Measurements from ENCODE around the gene GYPC.
A peak's percentile ranks its signal among the peaks of the same experiment; 100 is the strongest.

GYPC gene

DNA sequence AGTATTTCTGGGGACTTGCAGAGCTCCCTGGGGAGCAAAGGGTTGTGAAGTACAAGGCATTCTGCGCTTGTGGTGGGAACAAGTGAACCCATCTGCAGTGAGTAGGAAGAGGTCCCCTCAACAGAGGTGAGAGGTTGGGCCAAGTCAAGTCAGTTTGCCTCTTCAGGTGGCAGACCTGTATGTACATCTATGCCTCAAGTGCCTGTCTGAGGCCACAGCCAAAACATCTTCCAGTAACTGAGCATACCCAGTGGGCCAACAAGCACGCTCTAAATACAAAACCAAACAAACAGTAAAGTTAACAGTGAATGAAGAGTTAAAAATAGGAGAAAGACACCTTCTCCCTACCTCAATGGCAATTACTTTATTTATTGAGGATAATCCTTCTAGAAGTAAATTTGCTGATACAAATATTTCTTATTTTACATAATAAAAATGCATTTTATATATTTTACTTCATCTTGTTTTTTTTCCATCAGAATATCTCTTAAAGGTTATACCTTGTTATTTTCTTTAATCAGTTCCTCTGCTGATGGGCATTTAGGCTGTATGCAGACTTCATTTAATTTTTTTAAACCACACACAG is 2.5 kb downstream of the GYPC start:
- no peak overlapping the region for H2AFZ ChIP-seq (ENCODE audit: low read length)
- H3K27me3 ChIP-seq (ENCODE audit: insufficient read depth, low read length, poor library complexity, severe bottlenecking), result no peaks in the 10 kb centered on the region
- H3K36me3 ChIP-seq (ENCODE audit: insufficient read depth, low read length), result no peaks in the 10 kb centered on the region
- TF ChIP-seq EZH2phosphoT487 (IDR thresholded peaks at IDR 0.05; ENCODE audit: borderline replicate concordance), result no peak
- TF ChIP-seq, protein P1, sequence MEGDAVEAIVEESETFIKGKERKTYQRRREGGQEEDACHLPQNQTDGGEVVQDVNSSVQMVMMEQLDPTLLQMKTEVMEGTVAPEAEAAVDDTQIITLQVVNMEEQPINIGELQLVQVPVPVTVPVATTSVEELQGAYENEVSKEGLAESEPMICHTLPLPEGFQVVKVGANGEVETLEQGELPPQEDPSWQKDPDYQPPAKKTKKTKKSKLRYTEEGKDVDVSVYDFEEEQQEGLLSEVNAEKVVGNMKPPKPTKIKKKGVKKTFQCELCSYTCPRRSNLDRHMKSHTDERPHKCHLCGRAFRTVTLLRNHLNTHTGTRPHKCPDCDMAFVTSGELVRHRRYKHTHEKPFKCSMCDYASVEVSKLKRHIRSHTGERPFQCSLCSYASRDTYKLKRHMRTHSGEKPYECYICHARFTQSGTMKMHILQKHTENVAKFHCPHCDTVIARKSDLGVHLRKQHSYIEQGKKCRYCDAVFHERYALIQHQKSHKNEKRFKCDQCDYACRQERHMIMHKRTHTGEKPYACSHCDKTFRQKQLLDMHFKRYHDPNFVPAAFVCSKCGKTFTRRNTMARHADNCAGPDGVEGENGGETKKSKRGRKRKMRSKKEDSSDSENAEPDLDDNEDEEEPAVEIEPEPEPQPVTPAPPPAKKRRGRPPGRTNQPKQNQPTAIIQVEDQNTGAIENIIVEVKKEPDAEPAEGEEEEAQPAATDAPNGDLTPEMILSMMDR (conservative IDR thresholded peaks at IDR 0.05; ENCODE audit: low read length), result no peak
- H3F3A ChIP-seq (ENCODE audit: low read depth), result peaks cover 8% of the 10 kb centered on the region; the same call in 1 of the 2 replicates
- peaks cover 76% of the 10 kb centered on the region for H3K79me2 ChIP-seq (ENCODE audit: insufficient read depth, low read length)
- H3K4me2 ChIP-seq (ENCODE audit: low read depth, low read length, poor library complexity, severe bottlenecking), result peak overlapping the region; percentile 89
- peak overlapping the region; percentile 88 for H3K4me3 ChIP-seq (ENCODE audit: low read length, poor library complexity, severe bottlenecking)
- H3K9me2 ChIP-seq (replicated peaks; ENCODE audit: low read depth, low read length), result no peaks in the 10 kb centered on the region
- peaks cover 54% of the 10 kb centered on the region for H3K4me1 ChIP-seq (ENCODE audit: insufficient read depth, low read length, poor library complexity, severe bottlenecking)
- H3K9ac ChIP-seq (ENCODE audit: low read depth, low read length, poor library complexity, severe bottlenecking), result peak overlapping the region; percentile 92
- no peaks in the 10 kb centered on the region for H3K9me3 ChIP-seq (ENCODE audit: insufficient read depth, low read depth, low read length)
- H4K20me1 ChIP-seq (ENCODE audit: insufficient read depth, low read length, poor library complexity, severe bottlenecking), result peaks cover 25% of the 10 kb centered on the region

DNA sequence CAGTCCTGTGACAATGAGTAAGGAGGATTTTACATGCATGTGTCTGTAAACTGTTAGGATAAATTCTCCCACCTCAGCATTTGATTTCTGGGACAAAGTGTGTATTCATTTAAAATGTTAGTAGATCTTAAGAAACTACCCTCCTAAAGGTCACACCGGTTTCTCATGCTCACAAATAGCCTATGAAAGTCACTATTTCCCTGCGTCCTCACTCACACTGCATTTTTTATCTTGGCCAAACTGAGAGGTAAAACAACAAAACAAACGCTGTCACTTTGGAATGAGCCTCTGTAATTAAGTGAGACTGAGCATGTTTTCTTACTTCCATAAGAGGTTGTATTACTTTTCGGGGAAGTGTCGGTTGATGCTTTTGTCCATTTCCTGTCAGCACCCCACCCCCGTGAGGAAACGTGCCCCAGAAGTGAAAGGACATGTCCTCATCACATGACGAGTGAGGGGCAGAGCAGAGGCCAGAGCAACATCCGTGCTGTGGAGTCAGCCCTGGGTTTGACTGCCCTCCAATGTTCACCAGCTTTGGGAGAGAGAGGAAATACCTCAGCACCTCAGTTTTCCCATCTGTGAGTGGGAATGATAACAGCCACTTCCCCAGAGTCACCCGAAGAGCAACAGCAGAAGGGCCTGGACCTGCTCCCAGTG is 3.1 kb downstream of the GYPC start:
- peak overlapping the region; percentile 88 for H3K4me3 ChIP-seq (ENCODE audit: low read length, poor library complexity, severe bottlenecking)

DNA sequence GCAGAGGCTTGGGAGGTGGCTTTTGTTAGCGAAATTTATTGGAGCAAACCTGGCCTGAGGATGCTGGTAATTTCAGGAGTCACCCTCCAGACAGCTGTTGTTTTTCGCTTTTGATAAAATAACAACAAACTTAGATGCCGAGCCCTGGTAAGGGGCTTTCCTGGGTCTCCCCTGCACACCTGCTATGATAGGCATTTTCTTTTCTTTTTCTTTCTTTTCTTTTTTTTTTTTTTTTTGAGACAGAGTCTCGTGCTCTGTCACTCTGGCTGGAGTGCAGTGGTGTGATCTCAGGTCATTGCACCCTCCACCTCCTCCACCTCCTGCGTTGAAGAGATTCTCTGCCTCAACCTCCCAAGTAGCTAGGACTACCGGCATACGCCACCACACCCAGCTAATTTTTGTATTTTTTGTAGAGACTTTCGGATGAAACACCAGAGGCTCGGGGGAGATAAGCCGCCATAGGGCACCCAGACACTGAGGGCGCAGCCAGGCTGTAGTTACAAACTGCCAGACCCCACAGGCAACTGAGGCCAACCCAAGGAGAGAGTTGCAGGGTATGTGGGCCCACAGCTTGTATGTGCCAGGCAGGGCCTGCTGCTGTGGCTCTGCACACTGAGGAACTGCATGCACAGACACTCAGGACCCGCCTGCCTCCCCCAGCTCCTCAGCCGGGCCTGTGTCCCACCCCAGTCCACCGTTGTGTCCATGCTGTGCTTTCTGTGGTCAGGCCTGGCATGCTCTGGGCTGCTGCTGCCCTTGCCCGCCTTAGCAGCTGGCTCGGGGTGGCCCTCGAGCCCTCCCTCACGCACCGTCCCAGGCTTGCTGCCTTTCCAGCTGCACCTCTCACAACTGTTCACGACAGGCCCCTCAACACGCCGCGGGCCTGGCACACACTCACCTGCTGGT is 3.9 kb downstream of the GYPC start:
- H2AFZ ChIP-seq (ENCODE audit: low read length), result no peak overlapping the region
- peaks cover 39% of the 10 kb centered on the region for H4K20me1 ChIP-seq (ENCODE audit: insufficient read depth, low read length, poor library complexity, severe bottlenecking)
- H3F3A ChIP-seq (ENCODE audit: low read depth), result peaks cover 8% of the 10 kb centered on the region; the same call in 1 of the 2 replicates
- H3K4me1 ChIP-seq (ENCODE audit: insufficient read depth, low read length, poor library complexity, severe bottlenecking), result peaks cover 68% of the 10 kb centered on the region
- H3K9me2 ChIP-seq (replicated peaks; ENCODE audit: low read depth, low read length), result no peaks in the 10 kb centered on the region
- no peaks in the 10 kb centered on the region for H3K36me3 ChIP-seq (ENCODE audit: insufficient read depth, low read length)
- no peaks in the 10 kb centered on the region for H3K9me3 ChIP-seq (ENCODE audit: insufficient read depth, low read depth, low read length)
- no peaks in the 10 kb centered on the region for H3K27me3 ChIP-seq (ENCODE audit: insufficient read depth, low read length, poor library complexity, severe bottlenecking)
- H3K9ac ChIP-seq (ENCODE audit: low read depth, low read length, poor library complexity, severe bottlenecking), result peak overlapping the region; percentile 92
- H3K79me2 ChIP-seq (ENCODE audit: insufficient read depth, low read length), result peaks cover 90% of the 10 kb centered on the region
- H3K4me3 ChIP-seq (ENCODE audit: low read length, poor library complexity, severe bottlenecking), result peak overlapping the region; percentile 88
- peak overlapping the region; percentile 89 for H3K4me2 ChIP-seq (ENCODE audit: low read depth, low read length, poor library complexity, severe bottlenecking)
- no peak for TF ChIP-seq EZH2phosphoT487 (IDR thresholded peaks at IDR 0.05; ENCODE audit: borderline replicate concordance)
- TF ChIP-seq, protein P1 (conservative IDR thresholded peaks at IDR 0.05; ENCODE audit: low read length), result no peak

More for the DNA sequence above, 3.1 kb downstream of the GYPC start:
- Histone ChIP-seq H3K9ac (ENCODE audit: low read depth, low read length, poor library complexity, severe bottlenecking) (peak overlapping the region; percentile 92), H4K20me1 (ENCODE audit: insufficient read depth, low read length, poor library complexity, severe bottlenecking) (peaks cover 31% of the 10 kb centered on the region), H3K27me3 (ENCODE audit: insufficient read depth, low read length, poor library complexity, severe bottlenecking) (no peaks in the 10 kb centered on the region), H3K79me2 (ENCODE audit: insufficient read depth, low read length) (peaks cover 82% of the 10 kb centered on the region), H2AFZ (ENCODE audit: low read length) (no peak overlapping the region), H3K4me1 (ENCODE audit: insufficient read depth, low read length, poor library complexity, severe bottlenecking) (peaks cover 60% of the 10 kb centered on the region), H3F3A (ENCODE audit: low read depth) (peaks cover 8% of the 10 kb centered on the region; the same call in 1 of the 2 replicates), H3K9me3 (ENCODE audit: insufficient read depth, low read depth, low read length) (no peaks in the 10 kb centered on the region), H3K9me2 (replicated peaks; ENCODE audit: low read depth, low read length) (no peaks in the 10 kb centered on the region), H3K4me2 (ENCODE audit: low read depth, low read length, poor library complexity, severe bottlenecking) (peak overlapping the region; percentile 89), H3K36me3 (ENCODE audit: insufficient read depth, low read length) (no peaks in the 10 kb centered on the region)
- TF ChIP-seq, protein P1 (conservative IDR thresholded peaks at IDR 0.05; ENCODE audit: low read length), result peak; percentile 32
- no peak for TF ChIP-seq EZH2phosphoT487 (IDR thresholded peaks at IDR 0.05; ENCODE audit: borderline replicate concordance)
